NT2/D1 (cell line): Measurements from ENCODE around the gene CCDC154.

ENCODE experiments used
- SUZ12 ChIP-seq: IDR thresholded peaks from 2 replicates; pipeline ENCODE4 v1.6.1; 2011; ENCODE audit not compliant: insufficient read length, insufficient read depth; ENCODE audit errors: extremely low read depth
- YY1 ChIP-seq: IDR thresholded peaks from 2 replicates; pipeline ENCODE4 v1.6.1; 2011; ENCODE audit not compliant: insufficient read length, insufficient read depth
- ZNF274 ChIP-seq: IDR thresholded peaks from 2 replicates; pipeline ENCODE4 v1.6.1; 2011; ENCODE audit warnings: mild to moderate bottlenecking, low read depth, low read length

- no peak for TF ChIP-seq ZNF274
- TF ChIP-seq YY1 = no peak
- TF ChIP-seq SUZ12 = no peak
Measured at GRCh38 chr16:1412847-1413246, 31.5 kb downstream of the CCDC154 start.
